ENCODE data around the gene CNTN4.

CNTN4 gene

DNA sequence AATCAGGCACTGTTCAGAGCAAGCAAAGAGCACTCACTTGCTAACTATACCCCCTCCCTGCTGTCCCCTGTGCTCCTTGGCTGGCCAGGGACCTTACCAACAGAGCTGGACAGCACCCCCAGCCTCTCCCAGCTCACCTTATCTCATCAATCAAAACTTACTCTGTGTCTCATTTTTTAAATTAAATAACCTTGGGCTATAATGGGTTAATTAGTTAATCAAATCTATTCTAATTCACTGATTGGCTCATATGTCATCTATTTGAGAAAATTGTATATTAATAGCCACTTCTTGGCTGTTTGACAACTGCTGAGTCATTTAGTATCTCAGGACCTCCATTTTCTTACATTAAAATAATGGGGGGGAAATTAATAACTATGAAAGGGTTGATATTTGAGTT is 988.6 kb downstream of the CNTN4 start:
- no peak overlapping the region for H2AFZ ChIP-seq (ENCODE audit: low read length)
- H3K23ac ChIP-seq (ENCODE audit: low read depth, low read length, poor library complexity), result no peak overlapping the region
- no peaks in the 10 kb centered on the region for H3K79me1 ChIP-seq (ENCODE audit: low read depth, low read length)
- H3K4ac ChIP-seq (ENCODE audit: low read length), result no peak overlapping the region
- H2BK5ac ChIP-seq (ENCODE audit: low read length), result no peak overlapping the region
- no peak overlapping the region for H3K4me2 ChIP-seq (ENCODE audit: insufficient read depth, low read length, poor library complexity, severe bottlenecking)
- no peak overlapping the region for H3K27ac ChIP-seq (replicated peaks; ENCODE audit: low read length)
- H2BK15ac ChIP-seq (ENCODE audit: low read length), result no peak overlapping the region
- no peaks in the 10 kb centered on the region for H3K36me3 ChIP-seq (replicated peaks in 1 of 2; ENCODE audit: control insufficient read depth in 2 of 2, insufficient read depth in 2 of 2, low read length in 2 of 2)
- no peak for DNase-seq (ENCODE audit: low spot score)
- H2BK12ac ChIP-seq (ENCODE audit: low read length), result no peak overlapping the region
- H4K8ac ChIP-seq (ENCODE audit: low read depth, low read length), result no peak overlapping the region
- H3K4me1 ChIP-seq (ENCODE audit: control insufficient read depth in 2 of 2, insufficient read depth in 1 of 2, low read depth in 1 of 2, low read length in 2 of 2), result peaks cover 0 to 4% of the 10 kb centered on the region in 2 donors
- H3K9ac ChIP-seq (ENCODE audit: low read depth, low read length, poor library complexity), result no peak overlapping the region
- no peaks in the 10 kb centered on the region for H3K9me3 ChIP-seq (replicated peaks in 1 of 2; ENCODE audit: control insufficient read depth in 2 of 2, insufficient read depth in 1 of 2, low read depth in 1 of 2, low read length in 2 of 2)
- H3K14ac ChIP-seq (ENCODE audit: low read length), result no peak overlapping the region
- no peak overlapping the region for H2BK120ac ChIP-seq (ENCODE audit: low read depth, low read length)
- H3K4me3 ChIP-seq (ENCODE audit: low read length in 2 of 2), result no peak overlapping the region
- H4K91ac ChIP-seq (ENCODE audit: low read depth, low read length, poor library complexity), result no peak overlapping the region
- no peak overlapping the region for H3K18ac ChIP-seq (ENCODE audit: low read length)
- no peak overlapping the region for H2AK5ac ChIP-seq (ENCODE audit: low read depth, low read length)
- H3K27me3 ChIP-seq (ENCODE audit: control insufficient read depth in 3 of 3, insufficient read depth in 3 of 3, low read depth in 1 of 3, low read length in 3 of 3), result peaks cover 0 to 7% (median 0%) of the 10 kb centered on the region in 3 experiments

- Histone ChIP-seq H2AFZ (ENCODE audit: low read length) (no peak overlapping the region), H2BK12ac (ENCODE audit: low read length) (no peak overlapping the region), H3K4me3 (ENCODE audit: low read length in 2 of 2) (no peak overlapping the region), H3K4me2 (ENCODE audit: insufficient read depth, low read length, poor library complexity, severe bottlenecking) (no peak overlapping the region), H3K79me1 (ENCODE audit: low read depth, low read length) (no peaks in the 10 kb centered on the region), H3K9ac (ENCODE audit: low read depth, low read length, poor library complexity) (no peak overlapping the region), H3K36me3 (replicated peaks in 1 of 2; ENCODE audit: control insufficient read depth in 2 of 2, insufficient read depth in 2 of 2, low read length in 2 of 2) (no peaks in the 10 kb centered on the region), H3K9me3 (replicated peaks in 1 of 2; ENCODE audit: control insufficient read depth in 2 of 2, insufficient read depth in 1 of 2, low read depth in 1 of 2, low read length in 2 of 2) (no peaks in the 10 kb centered on the region), H2AK5ac (ENCODE audit: low read depth, low read length) (no peak overlapping the region), H3K27me3 (ENCODE audit: control insufficient read depth in 3 of 3, insufficient read depth in 3 of 3, low read depth in 1 of 3, low read length in 3 of 3) (peaks cover 0 to 7% (median 0%) of the 10 kb centered on the region in 3 experiments), H3K27ac (replicated peaks; ENCODE audit: low read length) (no peak overlapping the region), H2BK120ac (ENCODE audit: low read depth, low read length) (no peak overlapping the region), H3K18ac (ENCODE audit: low read length) (no peak overlapping the region), H3K14ac (ENCODE audit: low read length) (no peak overlapping the region), H2BK15ac (ENCODE audit: low read length) (no peak overlapping the region), H3K4ac (ENCODE audit: low read length) (no peak overlapping the region), H4K91ac (ENCODE audit: low read depth, low read length, poor library complexity) (no peak overlapping the region), H4K8ac (ENCODE audit: low read depth, low read length) (no peak overlapping the region), H2BK5ac (ENCODE audit: low read length) (no peak overlapping the region), H3K23ac (ENCODE audit: low read depth, low read length, poor library complexity) (no peak overlapping the region), H3K4me1 (ENCODE audit: control insufficient read depth in 2 of 2, insufficient read depth in 1 of 2, low read depth in 1 of 2, low read length in 2 of 2) (peaks cover 0 to 3% of the 10 kb centered on the region in 2 donors)
- DNase-seq (ENCODE audit: low spot score), result no peak
- no CpG with 5 or more reads among the region's 7 CpGs for WGBS, 2 donors (ENCODE audit: extremely low coverage in 2 of 2, insufficient read length in 2 of 2, insufficient replicate concordance in 1 of 2)
Measured at GRCh38 chr3:3087716-3088465, 989.2 kb downstream of the CNTN4 start.

DNA sequence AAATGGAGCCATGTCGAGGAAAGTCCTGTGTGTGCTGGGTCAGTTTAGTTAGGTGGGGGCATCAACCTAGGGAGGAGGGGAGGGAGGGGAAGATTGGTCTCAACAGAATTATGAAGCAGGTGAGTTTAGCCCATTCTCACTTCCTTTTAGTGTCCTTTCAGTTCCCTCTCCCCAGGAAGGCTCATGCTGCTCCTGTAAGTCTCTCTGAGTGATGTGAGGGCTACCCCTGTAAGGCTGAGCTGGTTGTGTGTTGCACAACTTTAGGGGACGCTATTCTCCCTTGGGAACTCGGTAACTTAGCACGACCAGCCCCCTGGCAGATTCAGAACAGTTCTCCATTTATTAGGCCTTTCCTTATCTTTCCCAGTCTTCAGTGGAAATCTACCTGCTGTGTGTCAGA is 990.4 kb downstream of the CNTN4 start:
- H2BK12ac ChIP-seq (ENCODE audit: low read length), result no peak overlapping the region
- H2BK120ac ChIP-seq (ENCODE audit: low read depth, low read length), result no peak overlapping the region
- H3K79me1 ChIP-seq (ENCODE audit: low read depth, low read length), result no peaks in the 10 kb centered on the region
- H2AFZ ChIP-seq (ENCODE audit: low read length), result no peak overlapping the region
- H3K9me3 ChIP-seq (replicated peaks in 1 of 2; ENCODE audit: control insufficient read depth in 2 of 2, insufficient read depth in 1 of 2, low read depth in 1 of 2, low read length in 2 of 2), result no peaks in the 10 kb centered on the region
- no peak overlapping the region for H3K23ac ChIP-seq (ENCODE audit: low read depth, low read length, poor library complexity)
- no CpG with 5 or more reads among the region's 4 CpGs for WGBS, 2 donors (ENCODE audit: extremely low coverage in 2 of 2, insufficient read length in 2 of 2, insufficient replicate concordance in 1 of 2)
- no peaks in the 10 kb centered on the region for H3K36me3 ChIP-seq (replicated peaks in 1 of 2; ENCODE audit: control insufficient read depth in 2 of 2, insufficient read depth in 2 of 2, low read length in 2 of 2)
- H2BK15ac ChIP-seq (ENCODE audit: low read length), result no peak overlapping the region
- H3K4ac ChIP-seq (ENCODE audit: low read length), result no peak overlapping the region
- H3K9ac ChIP-seq (ENCODE audit: low read depth, low read length, poor library complexity), result no peak overlapping the region
- H2BK5ac ChIP-seq (ENCODE audit: low read length), result no peak overlapping the region
- H3K27me3 ChIP-seq (ENCODE audit: control insufficient read depth in 3 of 3, insufficient read depth in 3 of 3, low read depth in 1 of 3, low read length in 3 of 3), result peaks cover 0 to 4% (median 0%) of the 10 kb centered on the region in 3 experiments
- H4K8ac ChIP-seq (ENCODE audit: low read depth, low read length), result no peak overlapping the region
- DNase-seq (ENCODE audit: low spot score), result no peak
- H4K91ac ChIP-seq (ENCODE audit: low read depth, low read length, poor library complexity), result no peak overlapping the region
- H3K4me3 ChIP-seq (ENCODE audit: low read length in 2 of 2), result no peak overlapping the region
- no peak overlapping the region for H3K14ac ChIP-seq (ENCODE audit: low read length)
- H3K27ac ChIP-seq (replicated peaks; ENCODE audit: low read length), result no peak overlapping the region
- no peaks in the 10 kb centered on the region for H3K4me1 ChIP-seq (ENCODE audit: control insufficient read depth in 2 of 2, insufficient read depth in 1 of 2, low read depth in 1 of 2, low read length in 2 of 2)
- no peak overlapping the region for H3K4me2 ChIP-seq (ENCODE audit: insufficient read depth, low read length, poor library complexity, severe bottlenecking)
- no peak overlapping the region for H2AK5ac ChIP-seq (ENCODE audit: low read depth, low read length)
- no peak overlapping the region for H3K18ac ChIP-seq (ENCODE audit: low read length)

DNA sequence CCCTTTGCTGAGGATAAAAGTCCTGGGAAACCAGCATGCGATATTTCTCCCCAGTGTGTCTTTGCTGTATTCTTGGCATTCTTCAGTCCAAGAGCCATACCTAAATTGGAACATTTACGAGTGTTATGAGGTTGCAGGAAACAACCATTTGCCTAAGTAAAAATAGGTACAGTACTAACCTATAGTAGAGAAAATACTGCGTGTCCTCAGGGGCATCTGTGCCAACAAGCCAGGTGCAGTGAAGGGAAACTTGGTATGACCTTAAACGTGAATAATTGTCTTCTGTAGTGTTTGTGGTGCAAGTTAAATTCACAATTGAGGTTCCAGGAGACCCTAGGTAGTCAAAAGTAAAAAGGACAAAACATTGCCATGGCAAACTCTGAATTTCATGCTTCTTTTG is 999.3 kb downstream of the CNTN4 start:
- no peak overlapping the region for H4K8ac ChIP-seq (ENCODE audit: low read depth, low read length)
- no peak overlapping the region for H3K9ac ChIP-seq (ENCODE audit: low read depth, low read length, poor library complexity)
- no peak overlapping the region for H3K18ac ChIP-seq (ENCODE audit: low read length)
- H4K91ac ChIP-seq (ENCODE audit: low read depth, low read length, poor library complexity), result no peak overlapping the region
- no peaks in the 10 kb centered on the region for H3K9me3 ChIP-seq (replicated peaks in 1 of 2; ENCODE audit: control insufficient read depth in 2 of 2, insufficient read depth in 1 of 2, low read depth in 1 of 2, low read length in 2 of 2)
- no CpG with 5 or more reads among the region's 4 CpGs for WGBS, 2 donors (ENCODE audit: extremely low coverage in 2 of 2, insufficient read length in 2 of 2, insufficient replicate concordance in 1 of 2)
- no peak overlapping the region for H2BK120ac ChIP-seq (ENCODE audit: low read depth, low read length)
- no peak overlapping the region for H2BK12ac ChIP-seq (ENCODE audit: low read length)
- no peak overlapping the region for H3K27ac ChIP-seq (replicated peaks; ENCODE audit: low read length)
- no peaks in the 10 kb centered on the region for H3K4me1 ChIP-seq (ENCODE audit: control insufficient read depth in 2 of 2, insufficient read depth in 1 of 2, low read depth in 1 of 2, low read length in 2 of 2)
- H3K27me3 ChIP-seq (ENCODE audit: control insufficient read depth in 3 of 3, insufficient read depth in 3 of 3, low read depth in 1 of 3, low read length in 3 of 3), result no peaks in the 10 kb centered on the region
- H2BK5ac ChIP-seq (ENCODE audit: low read length), result no peak overlapping the region
- no peak overlapping the region for H2AK5ac ChIP-seq (ENCODE audit: low read depth, low read length)
- no peak for DNase-seq (ENCODE audit: low spot score)
- H3K79me1 ChIP-seq (ENCODE audit: low read depth, low read length), result no peaks in the 10 kb centered on the region
- no peaks in the 10 kb centered on the region for H3K36me3 ChIP-seq (replicated peaks in 1 of 2; ENCODE audit: control insufficient read depth in 2 of 2, insufficient read depth in 2 of 2, low read length in 2 of 2)
- no peak overlapping the region for H3K23ac ChIP-seq (ENCODE audit: low read depth, low read length, poor library complexity)
- no peak overlapping the region for H2AFZ ChIP-seq (ENCODE audit: low read length)
- H2BK15ac ChIP-seq (ENCODE audit: low read length), result no peak overlapping the region
- H3K4me2 ChIP-seq (ENCODE audit: insufficient read depth, low read length, poor library complexity, severe bottlenecking), result no peak overlapping the region
- H3K4me3 ChIP-seq (ENCODE audit: low read length in 2 of 2), result no peak overlapping the region
- no peak overlapping the region for H3K4ac ChIP-seq (ENCODE audit: low read length)
- no peak overlapping the region for H3K14ac ChIP-seq (ENCODE audit: low read length)

Measured in neuronal stem cell (in vitro differentiated cells).